Gastrocnemius medialis (tissue), 4 donors: ENCODE results near the gene GPR101. TPM values are rescaled to one million over a fixed set of nuclear protein-coding genes. Genes with fewer than 3 reads are reported as not detected.
"Not testable (repeated sequence)": the region's sequence is repeated elsewhere in the genome, so short reads cannot be mapped to it uniquely, and the experiment has no call there.

Experiments used
- ATAC-seq, 2 donors: fragments of 150-250 bp; one replicate each; pipeline ENCODE4 v1.9.1; 2016
- DNase-seq, 2 donors: peaks; one replicate each; pipeline ENCODE4 v3.0.0-alpha.2; 2019
- H3K27ac ChIP-seq, 4 donors: fragments of 200-600 bp; sonication (generic); 1 replicate in 1 of 4; 2 replicates in 3 of 4; pipeline ENCODE4 v1.5.1; 2016 to 2018; ENCODE audit warnings: mild to moderate bottlenecking in 2 of 4, moderate library complexity in 1 of 4
- H3K27me3 ChIP-seq, 3 donors: fragments of 200-600 bp; sonication (generic) in 2 of 3; 1 replicate in 1 of 3; 2 replicates in 2 of 3; pipeline versions ENCODE4 v1.5.1 to v1.6.0; 2016 to 2019; ENCODE audit warnings: mild to moderate bottlenecking in 1 of 3, moderate library complexity in 1 of 3
- H3K36me3 ChIP-seq, 2 donors: fragments of 200-600 bp; sonication (generic) in 1 of 2; one replicate each; pipeline ENCODE4 v1.5.1; 2017 to 2018
- H3K4me1 ChIP-seq, 2 donors: fragments of 200-600 bp; sonication (generic) in 1 of 2; one replicate each; pipeline ENCODE4 v1.5.1; 2016 to 2017; ENCODE audit warnings: mild to moderate bottlenecking in 2 of 2
- H3K4me3 ChIP-seq, 4 donors: fragments of 200-600 bp; sonication (generic) in 3 of 4; 1 replicate in 1 of 4; 2 replicates in 3 of 4; pipeline ENCODE4 v1.5.1; 2016 to 2019; ENCODE audit warnings: mild to moderate bottlenecking in 2 of 4
- H3K9me3 ChIP-seq, 3 donors: fragments of 200-600 bp; sonication (generic) in 2 of 3; 1 replicate in 1 of 3; 2 replicates in 2 of 3; pipeline ENCODE4 v1.5.1; 2016 to 2019
- POLR2A ChIP-seq, 2 donors: fragments of 450-650 bp; IDR thresholded peaks; one replicate each; pipeline ENCODE4 v1.6.1; 2017; ENCODE audit warnings: antibody characterized with exemption in 2 of 2, mild to moderate bottlenecking in 2 of 2, moderate library complexity in 2 of 2
- in situ Hi-C, 4 donors: fragments of 200-750 bp; cut with MboI; loops; one replicate each; pipeline versions ENCODE4 v1.15.0 to v1.8.0; 2017; ENCODE audit warnings: low sequenced_read_pairs in 4 of 4
- intact Hi-C: fragments of 100-400 bp; cut with DNase I; formaldehyde crosslinking; loops from one replicate; pipeline ENCODE4 v1.15.1; 2023; ENCODE audit warnings: low total_unique reads
- total RNA-seq, 4 donors: library from RNA; depleted of rRNA; stranded (reverse); fragments of >200 nt; gene quantifications; one replicate each; pipeline versions ENCODE4 v1.1.0 to v1.2.3, GENCODE V29; 2016
- TF ChIP-seq, protein P1 (sequence below), 5 experiments: fragments of 450-650 bp in 3 of 5; fragments of 200-600 bp in 2 of 5; sonication (generic) in 2 of 5; IDR thresholded peaks in 4 of 5; conservative IDR thresholded peaks in 1 of 5; 1 replicate in 4 of 5; 2 replicates in 1 of 5; pipeline ENCODE4 v1.5.1; 2016 to 2019; ENCODE audit warnings: antibody characterized with exemption in 5 of 5, mild to moderate bottlenecking in 3 of 5, moderate library complexity in 3 of 5

The GPR101 gene
- total RNA-seq, 4 donors from 2014 or later = not detected

DNA sequence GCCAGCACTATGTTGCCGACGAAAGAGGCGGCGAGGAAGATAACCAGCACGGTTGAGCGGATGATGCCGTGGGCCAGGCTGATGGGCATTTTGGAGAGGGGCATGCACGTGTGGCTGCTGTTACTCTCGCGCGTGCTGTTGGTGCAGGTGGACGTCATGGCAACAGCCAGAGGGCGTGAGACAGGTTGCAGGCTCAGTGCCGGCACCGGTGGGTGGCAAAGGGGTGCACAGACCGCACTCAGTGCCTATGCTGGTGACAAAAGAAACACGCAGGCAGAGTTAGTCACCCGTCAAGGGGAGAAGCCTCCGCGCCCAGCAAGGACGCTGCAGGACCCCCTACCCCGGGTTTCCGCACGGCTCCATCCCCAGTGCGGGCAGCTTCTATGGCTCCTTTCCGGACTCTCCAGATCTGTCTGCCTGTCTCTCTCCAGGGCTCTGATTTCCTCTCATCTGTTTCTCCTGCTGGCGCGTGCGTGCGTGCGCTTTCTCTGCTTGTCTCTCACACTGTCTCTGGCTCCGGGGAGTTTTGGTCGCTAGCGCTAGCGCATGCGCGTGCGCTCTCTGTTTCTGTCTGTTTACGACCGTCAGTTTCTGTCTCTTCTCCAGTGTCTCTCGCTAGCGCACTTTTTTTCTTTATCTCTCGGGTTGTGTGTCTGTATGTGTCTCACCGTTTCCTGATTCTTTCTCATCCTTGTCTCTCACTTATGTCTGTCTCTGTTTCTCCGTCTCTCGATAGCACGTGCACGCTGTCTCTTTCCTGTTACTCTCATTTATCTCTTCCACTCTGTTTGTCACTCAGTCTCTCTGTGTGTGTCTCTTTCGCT is 2.1 kb downstream of the GPR101 start:
- peaks cover 16 to 37% (median 24%) of the 10 kb centered on the region in 3 donors for H3K27me3 ChIP-seq
- H3K36me3 ChIP-seq = no peaks in the 10 kb centered on the region
- peaks cover 0 to 4% of the 10 kb centered on the region in 2 donors for H3K4me1 ChIP-seq
- TF ChIP-seq, protein P1, sequence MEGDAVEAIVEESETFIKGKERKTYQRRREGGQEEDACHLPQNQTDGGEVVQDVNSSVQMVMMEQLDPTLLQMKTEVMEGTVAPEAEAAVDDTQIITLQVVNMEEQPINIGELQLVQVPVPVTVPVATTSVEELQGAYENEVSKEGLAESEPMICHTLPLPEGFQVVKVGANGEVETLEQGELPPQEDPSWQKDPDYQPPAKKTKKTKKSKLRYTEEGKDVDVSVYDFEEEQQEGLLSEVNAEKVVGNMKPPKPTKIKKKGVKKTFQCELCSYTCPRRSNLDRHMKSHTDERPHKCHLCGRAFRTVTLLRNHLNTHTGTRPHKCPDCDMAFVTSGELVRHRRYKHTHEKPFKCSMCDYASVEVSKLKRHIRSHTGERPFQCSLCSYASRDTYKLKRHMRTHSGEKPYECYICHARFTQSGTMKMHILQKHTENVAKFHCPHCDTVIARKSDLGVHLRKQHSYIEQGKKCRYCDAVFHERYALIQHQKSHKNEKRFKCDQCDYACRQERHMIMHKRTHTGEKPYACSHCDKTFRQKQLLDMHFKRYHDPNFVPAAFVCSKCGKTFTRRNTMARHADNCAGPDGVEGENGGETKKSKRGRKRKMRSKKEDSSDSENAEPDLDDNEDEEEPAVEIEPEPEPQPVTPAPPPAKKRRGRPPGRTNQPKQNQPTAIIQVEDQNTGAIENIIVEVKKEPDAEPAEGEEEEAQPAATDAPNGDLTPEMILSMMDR (IDR thresholded peaks at IDR 0.05 in 4 of 5, conservative IDR thresholded peaks at IDR 0.05 in 1 of 5) = no peak
- no peak for TF ChIP-seq POLR2A (IDR thresholded peaks at IDR 0.05)
- no peaks in the 10 kb centered on the region for H3K9me3 ChIP-seq
- no peak for DNase-seq
- no peak overlapping the region for H3K27ac ChIP-seq
- intact Hi-C loops (no loop called here), in situ Hi-C loops (no loop called here)
- ATAC-seq = no peak
- H3K4me3 ChIP-seq = peak overlapping the region; percentile 24 to 49 (median 42)

GRCh38 chrX:137031039-137031438 is 2.8 kb downstream of the GPR101 start:
- no peak for ATAC-seq
- in situ Hi-C loops = no loop called here
- intact Hi-C loops = no loop called here

GRCh38 chrX:137028699-137029098 is 5.1 kb downstream of the GPR101 start:
- Histone ChIP-seq H3K27ac (no peak overlapping the region), H3K9me3 (no peaks in the 10 kb centered on the region), H3K4me1 (peaks cover 0 to 4% of the 10 kb centered on the region in 2 donors), H3K4me3 (no peak overlapping the region), H3K36me3 (no peaks in the 10 kb centered on the region), H3K27me3 (peaks cover 9 to 30% (median 17%) of the 10 kb centered on the region in 3 donors)
- TF ChIP-seq, protein P1 (IDR thresholded peaks at IDR 0.05 in 4 of 5, conservative IDR thresholded peaks at IDR 0.05 in 1 of 5) = no peak
- no peak for TF ChIP-seq POLR2A (IDR thresholded peaks at IDR 0.05)
- DNase-seq (no peak), ATAC-seq (no peak)
- intact Hi-C loops (no loop called here), in situ Hi-C loops (no loop called here)

More at GRCh38 chrX:137031039-137031438, 2.8 kb downstream of the GPR101 start:
- no peak overlapping the region for H3K4me3 ChIP-seq
- DNase-seq = no peak
- H3K36me3 ChIP-seq = no peaks in the 10 kb centered on the region
- TF ChIP-seq, protein P1 (IDR thresholded peaks at IDR 0.05 in 4 of 5, conservative IDR thresholded peaks at IDR 0.05 in 1 of 5) = no peak
- TF ChIP-seq POLR2A (IDR thresholded peaks at IDR 0.05) = no peak
- H3K9me3 ChIP-seq = no peaks in the 10 kb centered on the region
- H3K4me1 ChIP-seq = peaks cover 0 to 4% of the 10 kb centered on the region in 2 donors
- peaks cover 16 to 37% (median 24%) of the 10 kb centered on the region in 3 donors for H3K27me3 ChIP-seq
- H3K27ac ChIP-seq = no peak overlapping the region

GRCh38 chrX:137025930-137026329 is 7.9 kb downstream of the GPR101 start:
- in situ Hi-C loops = no loop called here
- H3K27me3 ChIP-seq = peaks cover under 1 to 6% (median 4%) of the 10 kb centered on the region in 3 donors
- H3K27ac ChIP-seq = no peak overlapping the region
- H3K36me3 ChIP-seq = no peaks in the 10 kb centered on the region
- no peaks in the 10 kb centered on the region for H3K9me3 ChIP-seq
- H3K4me3 ChIP-seq = no peak overlapping the region
- intact Hi-C loops = no loop called here
- no peak for TF ChIP-seq POLR2A (IDR thresholded peaks at IDR 0.05)
- TF ChIP-seq, protein P1 (IDR thresholded peaks at IDR 0.05 in 4 of 5, conservative IDR thresholded peaks at IDR 0.05 in 1 of 5) = no peak
- H3K4me1 ChIP-seq = no peaks in the 10 kb centered on the region
- DNase-seq (no peak), ATAC-seq (no peak)

DNA sequence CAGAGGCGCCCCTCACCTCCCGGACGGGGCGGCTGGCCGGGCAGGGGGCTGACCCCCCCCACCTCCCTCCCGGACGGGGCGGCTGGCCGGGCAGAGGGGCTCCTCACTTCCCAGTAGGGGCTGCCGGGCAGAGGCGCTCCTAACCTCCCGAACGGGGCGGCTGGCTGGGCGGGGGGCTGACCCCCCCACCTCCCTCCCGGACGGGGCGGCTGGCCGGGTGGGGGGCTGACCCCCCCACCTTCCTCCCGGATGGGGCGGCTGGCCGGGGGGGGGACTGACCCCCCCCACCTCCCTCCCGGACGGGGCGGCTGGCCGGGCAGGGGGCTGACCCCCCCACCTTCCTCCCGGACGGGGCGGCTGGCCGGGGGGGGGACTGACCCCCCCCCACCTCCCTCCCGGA is 33.6 kb downstream of the GPR101 start:
- H3K9me3 ChIP-seq, H3K27me3 ChIP-seq, ATAC-seq, H3K27ac ChIP-seq, H3K4me3 ChIP-seq, H3K36me3 ChIP-seq, H3K4me1 ChIP-seq, intact Hi-C loops, in situ Hi-C loops, DNase-seq: not testable (repeated sequence)
